GM12891 (cell line): ENCODE results near the gene POLN.

Experiments
- DNase-seq: peaks from one replicate; pipeline ENCODE4 v3.0.0; 2011; ENCODE audit warnings: low spot score; ENCODE audit not compliant: insufficient read length
- FAIRE-seq: peaks from 2 replicates; lab custom pipeline; 2011; peaks lifted over from hg19 to GRCh38; lab: Jason Lieb, UNC
- PAX5 ChIP-seq: IDR thresholded peaks from 2 replicates; pipeline ENCODE4 v1.6.1; 2011; ENCODE audit warnings: low read length, moderate library complexity, mild to moderate bottlenecking; ENCODE audit not compliant: insufficient read depth, severe bottlenecking
- POLR2A ChIP-seq: IDR thresholded peaks from 2 replicates; pipeline ENCODE4 v1.6.1; 2011; ENCODE audit warnings: low read depth, low read length, control low read depth
- POLR2AphosphoS5 ChIP-seq: IDR thresholded peaks from 2 replicates; pipeline ENCODE4 v1.6.1; 2011; ENCODE audit warnings: low read depth, low read length, control low read depth
- POU2F2 ChIP-seq: IDR thresholded peaks from 2 replicates; pipeline ENCODE4 v1.6.1; 2011; ENCODE audit warnings: low read depth, mild to moderate bottlenecking, control low read depth, low read length, moderate library complexity
- SPI1 ChIP-seq: IDR thresholded peaks from 2 replicates; pipeline ENCODE4 v1.6.1; 2011; ENCODE audit warnings: low read depth, low read length, control low read depth
- TAF1 ChIP-seq: IDR thresholded peaks from 2 replicates; pipeline ENCODE4 v1.6.1; 2011; ENCODE audit warnings: low read depth, low read length, control low read depth

Gene POLN

DNA sequence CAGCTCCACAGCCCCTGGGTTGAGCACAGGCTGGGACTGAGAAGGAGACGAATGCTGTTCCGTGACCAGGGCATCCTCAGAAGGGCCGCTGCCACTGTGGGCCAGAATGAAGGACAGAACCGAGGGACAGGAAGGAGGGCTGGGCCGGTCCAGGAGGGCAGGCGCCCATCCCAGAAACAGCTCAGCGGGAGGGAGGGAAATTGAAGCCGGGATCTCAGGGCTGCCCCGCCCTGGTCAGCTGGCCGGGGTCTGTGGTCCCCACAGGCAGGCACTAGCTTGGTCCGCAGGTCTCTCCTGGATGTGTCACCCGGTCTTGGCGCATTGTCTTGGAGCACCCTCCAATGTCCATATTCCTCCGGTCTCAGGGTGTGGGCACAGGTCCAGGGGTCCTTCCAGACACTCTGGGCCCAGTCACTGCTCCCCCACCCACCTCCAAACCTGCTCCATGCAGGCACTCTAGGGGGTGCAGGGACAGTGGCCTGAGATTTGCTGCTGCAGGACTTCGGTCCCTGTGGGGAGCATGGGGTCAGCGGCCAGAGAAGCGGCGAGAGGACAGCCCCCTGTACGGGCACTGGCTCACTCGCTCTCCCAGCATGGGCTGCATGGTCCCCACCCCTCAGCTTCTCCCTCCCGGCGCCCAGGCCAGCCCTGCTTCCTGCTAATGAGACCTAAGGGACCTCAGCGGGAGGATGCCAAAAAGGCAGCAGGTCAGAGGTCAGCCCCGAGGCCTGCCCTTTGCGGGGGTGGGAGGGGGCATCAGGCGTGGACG is 43.9 kb upstream of the POLN start:
- TF ChIP-seq SPI1 (no peak), POU2F2 (no peak), PAX5 (no peak), TAF1 (no peak), POLR2AphosphoS5 (no peak), POLR2A (no peak)
- FAIRE-seq (no peak), DNase-seq (no peak)

DNA sequence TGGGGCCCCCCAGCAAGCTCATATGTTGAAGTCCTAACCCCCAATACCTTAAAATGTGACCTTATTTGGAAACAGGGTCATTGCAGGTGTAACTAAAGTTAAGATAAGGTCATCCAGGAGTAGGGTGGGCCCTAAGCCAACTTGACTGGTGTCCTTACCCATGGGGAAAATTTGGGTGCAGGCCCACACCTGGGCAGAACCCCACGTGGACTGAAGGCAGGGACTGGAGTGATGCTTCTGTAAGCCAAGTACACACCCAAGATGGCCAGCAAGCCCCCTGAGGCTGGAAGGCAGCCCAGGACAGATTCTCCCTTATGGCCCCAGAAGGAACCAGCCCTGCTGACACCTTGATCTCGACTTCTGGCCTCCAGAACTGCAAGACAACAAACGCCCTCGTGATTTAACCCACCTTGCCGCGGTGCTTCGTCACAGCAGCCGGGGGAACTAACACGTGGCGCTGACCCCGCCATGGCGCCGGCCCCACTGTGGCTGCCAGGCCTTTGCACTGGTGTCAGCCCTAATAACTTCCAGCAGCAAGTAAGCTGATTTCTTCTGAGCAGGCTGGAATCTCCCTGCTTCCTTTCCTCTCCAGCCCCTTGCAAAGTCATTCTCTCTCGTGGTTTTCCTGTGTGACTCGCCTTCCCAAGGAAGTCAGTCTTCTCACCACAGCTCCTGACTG is 43.2 kb upstream of the POLN start:
- no peak for DNase-seq
- TF ChIP-seq POLR2AphosphoS5, result no peak
- no peak for TF ChIP-seq TAF1
- TF ChIP-seq POLR2A, result no peak
- TF ChIP-seq SPI1, result no peak
- TF ChIP-seq PAX5, result no peak
- TF ChIP-seq POU2F2, result no peak
- FAIRE-seq, result no peak

DNA sequence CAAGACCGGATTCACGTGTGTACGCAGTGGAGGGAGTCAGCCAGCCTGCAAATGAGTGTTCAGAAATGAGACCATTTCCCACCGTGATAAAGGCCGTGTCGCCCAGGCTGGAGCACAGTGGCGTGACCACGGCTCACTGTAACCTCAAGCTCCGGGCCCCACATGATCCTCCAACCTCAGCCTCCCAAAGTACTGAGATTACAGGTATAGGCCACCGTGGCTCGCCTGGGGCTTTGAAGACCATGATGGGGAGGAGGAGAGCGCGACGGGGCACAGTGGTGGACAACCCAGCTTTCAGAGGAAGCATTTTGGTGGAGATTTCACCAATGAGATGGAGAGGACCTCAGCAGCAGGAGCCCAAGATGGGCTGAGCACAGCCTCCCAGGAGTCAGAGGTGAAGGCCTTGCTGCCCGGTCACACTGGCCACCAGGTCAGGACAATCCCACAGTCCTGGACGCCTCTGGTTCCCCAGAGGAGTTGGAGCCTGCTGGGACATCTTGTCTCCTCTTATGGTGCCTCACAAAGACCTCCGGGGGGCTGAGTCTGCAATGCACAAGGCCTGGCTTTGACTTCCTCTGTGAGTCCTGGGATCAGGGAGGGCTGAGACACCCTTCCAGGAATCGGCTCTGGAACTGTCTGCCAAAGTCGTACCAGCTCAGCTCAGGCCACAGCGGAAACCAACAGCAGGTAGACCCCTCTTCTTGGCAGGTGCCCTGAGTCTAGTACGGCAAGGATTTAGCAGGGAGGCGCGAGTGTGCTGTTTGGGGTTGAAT is 42.4 kb upstream of the POLN start:
- FAIRE-seq (no peak), DNase-seq (no peak)
- TF ChIP-seq TAF1 (no peak), POLR2A (no peak), POU2F2 (no peak), PAX5 (no peak), POLR2AphosphoS5 (no peak), SPI1 (no peak)

DNA sequence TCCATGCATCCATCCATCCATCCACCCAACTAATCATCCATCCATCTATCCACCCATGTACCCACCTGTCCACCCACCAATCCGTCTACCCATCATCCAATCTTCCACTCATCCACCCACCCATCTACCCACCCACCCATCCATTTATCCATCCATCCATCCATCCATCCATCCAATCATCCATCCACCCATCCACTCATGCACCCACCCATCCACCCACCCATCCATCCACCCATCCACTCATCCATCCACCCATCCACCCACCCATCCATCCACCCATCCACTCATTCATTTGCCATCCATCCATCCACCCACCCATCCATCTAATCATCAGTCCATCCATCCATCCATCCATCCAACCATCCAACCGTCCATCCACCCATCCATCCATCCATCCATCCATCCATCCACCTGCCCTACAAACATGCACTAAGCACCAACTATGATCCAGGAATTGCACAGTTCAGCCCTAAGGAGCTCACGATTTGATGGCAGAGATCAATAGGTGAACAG is 41.3 kb upstream of the POLN start:
- DNase-seq, result no peak
- FAIRE-seq, result no peak

DNA sequence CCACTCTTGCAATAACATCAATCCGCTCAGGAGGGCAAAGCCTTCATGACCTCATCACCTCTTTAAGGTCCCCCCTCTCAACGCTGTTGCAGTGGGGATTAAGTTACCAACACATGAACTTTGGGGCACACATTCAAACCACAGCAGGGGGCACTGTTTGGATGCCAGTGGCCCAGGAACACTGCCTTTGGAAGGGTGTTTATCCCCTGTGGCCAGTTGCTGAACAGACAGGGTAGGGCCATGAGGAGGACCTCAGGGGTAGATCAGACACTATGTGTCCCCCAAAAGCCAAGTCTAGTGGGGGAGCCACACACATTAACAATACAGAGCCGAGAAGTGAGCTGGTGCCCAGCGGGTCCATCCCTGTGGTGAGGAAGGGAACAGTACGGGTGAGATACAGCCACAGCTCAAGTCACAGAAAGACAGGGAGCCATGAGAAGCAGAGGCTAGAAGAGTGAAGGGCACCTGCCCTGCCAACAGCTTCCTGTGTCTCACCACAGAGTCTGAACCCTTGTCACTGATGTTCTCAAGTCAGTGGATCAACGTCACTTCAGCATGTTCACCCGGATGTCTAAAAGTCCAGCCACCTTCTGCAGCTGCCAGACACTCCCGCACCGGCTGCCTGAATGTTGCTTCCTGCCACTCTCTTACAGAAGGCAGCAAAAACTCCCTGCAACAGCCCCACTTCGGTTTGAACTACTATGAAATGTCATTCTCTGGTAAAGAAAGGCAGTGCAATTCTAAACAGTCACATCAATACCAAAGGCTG is 39.8 kb upstream of the POLN start:
- TF ChIP-seq PAX5 (no peak), POLR2A (no peak), POLR2AphosphoS5 (no peak), POU2F2 (no peak), SPI1 (no peak), TAF1 (no peak)
- peak; percentile 85 for FAIRE-seq
- peak; percentile 51 for DNase-seq

More for the DNA sequence above, 41.3 kb upstream of the POLN start:
- no peak for TF ChIP-seq PAX5
- TF ChIP-seq SPI1, result no peak
- no peak for TF ChIP-seq POU2F2
- TF ChIP-seq TAF1, result no peak
- TF ChIP-seq POLR2AphosphoS5, result no peak
- no peak for TF ChIP-seq POLR2A

DNA sequence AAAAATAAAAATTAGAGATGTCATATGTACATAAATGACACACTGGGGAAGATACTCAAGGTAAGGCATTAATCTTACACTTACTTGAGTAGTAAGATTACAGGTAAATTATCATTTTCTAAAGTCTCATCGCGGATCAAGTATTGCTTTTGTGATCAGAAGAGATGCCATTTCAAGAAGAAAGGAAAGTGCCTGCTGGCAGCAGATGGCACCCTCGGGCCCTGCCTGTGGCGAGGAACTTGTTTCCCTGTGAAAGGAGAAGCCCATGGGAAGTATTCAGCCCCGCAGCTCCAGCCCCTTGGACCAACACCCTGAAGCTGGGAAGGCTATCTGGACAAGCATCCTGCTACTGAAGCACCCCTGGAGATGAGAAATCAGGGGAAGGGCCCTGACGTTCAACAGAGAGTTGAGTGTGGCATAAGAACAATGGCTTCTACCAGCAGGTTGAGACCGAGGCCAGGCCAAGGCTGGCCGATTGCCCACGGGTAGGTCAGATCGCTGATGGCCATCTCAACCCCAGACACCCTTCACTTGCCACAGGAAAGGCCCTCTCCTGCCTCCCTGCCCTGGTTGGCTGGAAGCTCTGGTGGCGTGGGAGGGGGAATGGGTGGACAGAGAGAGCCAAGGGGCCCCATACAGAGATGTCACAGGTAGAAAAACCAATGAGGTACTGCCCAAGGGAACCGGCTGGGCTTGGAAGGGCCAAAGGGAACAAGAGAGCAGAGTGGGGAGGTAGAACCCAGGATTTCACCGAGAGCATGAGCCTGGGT is 38.8 kb upstream of the POLN start:
- DNase-seq (no peak), FAIRE-seq (no peak)
- TF ChIP-seq SPI1, result no peak
- no peak for TF ChIP-seq POLR2AphosphoS5
- TF ChIP-seq TAF1, result no peak
- TF ChIP-seq POU2F2, result no peak
- no peak for TF ChIP-seq POLR2A
- TF ChIP-seq PAX5, result no peak

DNA sequence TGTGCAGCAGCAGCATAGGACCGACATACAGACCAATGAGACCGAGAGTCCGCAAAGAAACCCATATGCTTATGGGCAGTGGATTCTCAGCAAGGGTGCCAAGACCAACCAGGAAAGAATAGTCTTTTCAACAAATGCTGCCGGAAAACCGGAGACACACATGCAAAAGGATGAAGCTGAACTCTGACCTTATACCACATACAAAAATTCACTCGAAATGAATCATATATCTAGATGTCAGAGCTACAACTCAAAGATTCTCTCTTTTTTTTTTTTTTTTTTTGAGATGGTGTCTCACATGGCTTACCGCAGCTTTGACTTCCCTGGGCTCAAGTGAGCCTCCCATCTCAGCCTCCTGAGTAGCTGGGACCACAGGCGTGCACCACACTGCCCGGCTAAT is 36.0 kb upstream of the POLN start:
- TF ChIP-seq POU2F2 (no peak), PAX5 (no peak), POLR2AphosphoS5 (no peak), POLR2A (no peak), TAF1 (no peak), SPI1 (no peak)
- DNase-seq, result no peak
- no peak for FAIRE-seq
